GM12865 (cell line): ENCODE data around the gene SAP130.

Experiments used
- DNase-seq: peaks from one replicate; pipeline ENCODE4 v3.0.0; 2010; ENCODE audit warnings: low read depth
- H3K4me3 ChIP-seq: 2 replicates; pipeline ENCODE4 v1.5.1; 2011; ENCODE audit warnings: mild to moderate bottlenecking, low read depth, low read length, control low read depth
- CTCF ChIP-seq: IDR thresholded peaks from 2 replicates; pipeline ENCODE4 v1.5.1; 2011; ENCODE audit warnings: low read length, control low read depth, low read depth, inconsistent platforms; ENCODE audit not compliant: insufficient read depth; ENCODE audit errors: missing control alignments

SAP130 gene

GRCh38 chr2:127932199-127932876 is 95.5 kb downstream of the SAP130 start:
- no peak for TF ChIP-seq CTCF
- DNase-seq, result no peak

GRCh38 chr2:127929449-127929848 is 98.4 kb downstream of the SAP130 start:
- DNase-seq, result no peak
- H3K4me3 ChIP-seq, result no peak overlapping the region

More at GRCh38 chr2:127932199-127932876, 95.5 kb downstream of the SAP130 start:
- H3K4me3 ChIP-seq, result no peak overlapping the region

GRCh38 chr2:127927384-127927783 is 100.5 kb downstream of the SAP130 start:
- H3K4me3 ChIP-seq, result no peak overlapping the region
- no peak for TF ChIP-seq CTCF
- DNase-seq, result no peak

More at GRCh38 chr2:127929449-127929848, 98.4 kb downstream of the SAP130 start:
- no peak for TF ChIP-seq CTCF

GRCh38 chr2:127917916-127918315 is 109.9 kb downstream of the SAP130 start:
- DNase-seq, result no peak
- TF ChIP-seq CTCF, result no peak
- H3K4me3 ChIP-seq, result no peak overlapping the region

- no peak for DNase-seq
- no peak overlapping the region for H3K4me3 ChIP-seq
- no peak for TF ChIP-seq CTCF
These were observed 113.9 kb downstream of the SAP130 start for GRCh38 chr2:127913808-127914457.

- no peak overlapping the region for H3K4me3 ChIP-seq
- DNase-seq, result no peak
- no peak for TF ChIP-seq CTCF
These were observed 116.1 kb downstream of the SAP130 start for GRCh38 chr2:127911737-127912136.
